Measurements from ENCODE around the gene ANKRD53. TPM values are rescaled to one million over a fixed set of nuclear protein-coding genes. Genes with fewer than 3 reads are reported as not detected.

The ANKRD53 gene
- total RNA-seq, 2 donors from 2014 or later: 0.58 TPM; not detected in 1

DNA sequence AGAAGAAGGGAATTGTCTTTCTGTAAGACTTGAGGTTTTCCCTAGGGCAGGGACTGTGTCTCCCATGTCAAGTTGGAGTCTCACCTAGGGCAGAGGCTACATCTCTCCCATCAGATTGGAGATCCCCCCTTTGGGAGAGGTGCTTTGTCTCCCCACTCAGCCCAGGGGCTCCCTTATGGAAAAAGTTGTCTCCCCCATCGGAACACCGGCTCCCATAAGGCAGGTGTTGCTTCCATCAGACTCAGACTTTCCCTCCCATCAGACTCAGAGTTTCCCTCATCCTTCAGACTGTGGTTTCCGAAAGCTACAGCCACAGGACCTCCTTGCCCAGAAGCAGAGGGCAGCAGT is 5.8 kb downstream of the ANKRD53 start:
- H3K27me3 Mint-ChIP-seq (ENCODE audit: low read depth): no peaks in the 10 kb centered on the region
- peak overlapping the region in 1 of 2 donors; percentile 15 for H3K4me3 Mint-ChIP-seq
- no peak overlapping the region for H3K27ac Mint-ChIP-seq
- H3K36me3 Mint-ChIP-seq (ENCODE audit: insufficient read depth in 2 of 2): peaks cover 4% of the 10 kb centered on the region in 2 donors
- DNase-seq (no peak), ATAC-seq (replicated peaks in 1 of 2) (no peak)
- H3K9me3 Mint-ChIP-seq: no peaks in the 10 kb centered on the region
- peaks cover 13% of the 10 kb centered on the region for H3K4me1 Mint-ChIP-seq (ENCODE audit: low read depth)

DNA sequence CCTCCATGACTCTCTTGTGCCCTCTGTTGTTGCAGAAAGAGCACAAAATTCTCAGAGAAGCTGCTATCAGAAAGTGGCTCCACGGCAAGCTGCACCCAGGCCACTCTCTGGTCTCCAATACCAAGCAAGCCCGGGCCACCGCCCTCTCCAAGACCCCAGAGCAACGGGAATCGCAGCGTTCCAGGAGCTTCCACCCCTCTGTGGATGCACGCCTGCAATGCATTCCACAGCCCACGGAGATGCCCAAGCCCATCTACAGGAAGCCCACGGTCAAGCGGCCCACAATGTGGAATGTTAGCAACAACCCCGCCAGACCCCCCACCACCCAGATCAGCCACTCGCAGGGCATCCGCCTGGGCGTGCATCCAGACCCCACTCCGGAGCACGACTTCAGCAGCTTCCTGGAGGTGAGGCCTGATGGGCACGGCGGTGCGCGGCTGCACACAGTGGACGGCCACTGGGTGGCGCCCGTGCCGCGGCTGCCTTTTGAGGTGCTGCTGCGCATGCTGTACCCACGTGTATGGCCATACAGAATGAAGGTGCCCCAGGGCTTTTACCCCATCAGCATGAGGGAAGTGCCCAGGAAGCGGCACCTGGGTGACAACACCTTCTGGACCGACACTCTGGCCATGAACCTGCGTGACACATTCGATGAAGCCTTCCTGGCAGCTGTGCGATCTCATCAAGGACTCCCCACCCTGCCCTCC is 6.3 kb downstream of the ANKRD53 start:
- H3K27me3 Mint-ChIP-seq (ENCODE audit: low read depth): no peaks in the 10 kb centered on the region
- H3K4me1 Mint-ChIP-seq (ENCODE audit: low read depth): peaks cover 13% of the 10 kb centered on the region
- ATAC-seq (replicated peaks in 1 of 2): peak; percentile 97 to 99
- peaks cover 4% of the 10 kb centered on the region in 2 donors for H3K36me3 Mint-ChIP-seq (ENCODE audit: insufficient read depth in 2 of 2)
- peak; percentile 83 to 88 for DNase-seq
- H3K9me3 Mint-ChIP-seq: no peaks in the 10 kb centered on the region
- no peak overlapping the region for H3K27ac Mint-ChIP-seq
- H3K4me3 Mint-ChIP-seq: peak overlapping the region in 1 of 2 donors; percentile 15

DNA sequence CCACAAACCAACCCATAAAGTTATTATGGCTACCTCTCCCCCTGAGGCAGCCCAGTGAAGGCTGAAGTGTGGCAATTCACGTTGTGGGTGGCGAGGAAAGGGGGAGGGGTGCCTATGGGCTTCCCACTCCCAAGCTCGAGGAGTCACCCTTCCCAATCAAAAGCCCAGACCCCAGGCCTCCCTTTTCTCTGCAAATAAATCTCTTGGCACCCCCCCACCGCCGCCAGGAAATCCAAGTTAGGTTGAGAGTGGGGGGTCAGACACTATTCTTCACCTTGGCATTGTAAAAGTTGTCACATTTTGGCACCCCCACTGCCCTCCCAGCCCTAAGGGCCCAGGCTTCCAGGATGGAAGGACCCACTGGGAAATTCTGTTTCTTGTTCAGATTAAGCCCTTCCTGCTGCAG is 6.9 kb downstream of the ANKRD53 start:
- ATAC-seq (replicated peaks in 1 of 2) (no peak), DNase-seq (no peak)
- H3K27ac Mint-ChIP-seq: no peak overlapping the region
- no peaks in the 10 kb centered on the region for H3K9me3 Mint-ChIP-seq
- peaks cover 4% of the 10 kb centered on the region in 2 donors for H3K36me3 Mint-ChIP-seq (ENCODE audit: insufficient read depth in 2 of 2)
- H3K4me1 Mint-ChIP-seq (ENCODE audit: low read depth): peaks cover 13% of the 10 kb centered on the region
- H3K27me3 Mint-ChIP-seq (ENCODE audit: low read depth): no peaks in the 10 kb centered on the region
- no peak overlapping the region for H3K4me3 Mint-ChIP-seq

DNA sequence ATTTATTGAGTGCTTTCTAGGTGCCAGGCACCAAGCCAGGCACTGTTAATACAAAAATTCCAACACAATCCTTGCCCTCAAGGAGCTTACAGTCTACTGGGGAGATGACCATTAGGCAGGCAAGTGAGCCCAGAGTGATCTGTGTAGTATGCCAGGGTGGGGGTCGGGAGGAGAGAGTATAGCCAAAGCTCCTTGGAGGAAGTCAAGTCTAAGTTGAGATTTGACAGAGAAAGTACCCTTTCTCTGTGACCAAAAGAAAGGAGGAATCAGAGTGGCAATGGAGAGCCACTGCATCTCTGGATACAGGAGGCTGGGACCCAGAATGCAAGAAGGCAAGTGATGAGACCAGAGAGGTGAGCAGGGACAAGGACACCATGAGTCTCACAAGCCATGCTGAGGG is 7.5 kb downstream of the ANKRD53 start:
- no peaks in the 10 kb centered on the region for H3K27me3 Mint-ChIP-seq (ENCODE audit: low read depth)
- H3K27ac Mint-ChIP-seq: no peak overlapping the region
- peaks cover 4% of the 10 kb centered on the region in 2 donors for H3K36me3 Mint-ChIP-seq (ENCODE audit: insufficient read depth in 2 of 2)
- peaks cover 13% of the 10 kb centered on the region for H3K4me1 Mint-ChIP-seq (ENCODE audit: low read depth)
- no peaks in the 10 kb centered on the region for H3K9me3 Mint-ChIP-seq
- ATAC-seq (replicated peaks in 1 of 2) (no peak), DNase-seq (no peak)
- H3K4me3 Mint-ChIP-seq: no peak overlapping the region

DNA sequence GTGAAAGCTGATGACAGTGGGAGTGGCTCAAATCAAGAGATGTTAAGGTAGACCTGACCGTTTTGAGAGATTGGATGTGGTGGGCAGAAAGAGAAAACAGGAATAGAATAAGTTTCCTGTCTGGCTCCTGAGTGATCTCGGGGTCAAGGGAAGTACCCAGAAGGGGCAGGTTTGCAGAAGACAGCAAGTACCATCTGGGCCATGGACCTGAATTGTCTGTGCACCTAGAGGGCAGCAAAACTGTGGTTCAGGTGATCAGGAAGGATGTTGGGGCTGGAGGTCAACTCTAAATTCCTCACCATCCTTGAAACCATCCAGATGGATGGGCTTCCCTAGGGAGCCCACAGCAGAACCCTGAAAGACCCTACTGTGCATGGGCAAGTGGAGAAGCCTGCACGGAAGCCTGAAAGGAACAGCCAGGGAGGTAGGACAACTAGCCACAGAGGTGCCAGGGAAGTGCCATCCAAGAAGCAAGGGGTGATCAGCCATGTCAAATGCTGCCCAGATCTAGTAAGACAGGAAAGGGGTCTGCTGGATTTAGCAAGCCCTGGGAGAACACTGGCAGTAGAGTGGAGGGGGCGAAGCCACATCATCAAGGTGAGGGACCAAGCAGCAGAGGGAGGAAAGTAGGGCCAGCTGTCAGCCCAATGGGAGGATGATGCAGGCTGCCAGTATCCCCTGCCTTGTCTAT is 8.2 kb downstream of the ANKRD53 start:
- ATAC-seq (replicated peaks in 1 of 2) (no peak), DNase-seq (no peak)
- Mint-ChIP-seq H3K4me1 (ENCODE audit: low read depth) (peaks cover 16% of the 10 kb centered on the region), H3K9me3 (no peaks in the 10 kb centered on the region), H3K27me3 (ENCODE audit: low read depth) (no peaks in the 10 kb centered on the region), H3K36me3 (ENCODE audit: insufficient read depth in 2 of 2) (peaks cover 4% of the 10 kb centered on the region in 2 donors), H3K27ac (peak overlapping the region; percentile 7), H3K4me3 (no peak overlapping the region)

DNA sequence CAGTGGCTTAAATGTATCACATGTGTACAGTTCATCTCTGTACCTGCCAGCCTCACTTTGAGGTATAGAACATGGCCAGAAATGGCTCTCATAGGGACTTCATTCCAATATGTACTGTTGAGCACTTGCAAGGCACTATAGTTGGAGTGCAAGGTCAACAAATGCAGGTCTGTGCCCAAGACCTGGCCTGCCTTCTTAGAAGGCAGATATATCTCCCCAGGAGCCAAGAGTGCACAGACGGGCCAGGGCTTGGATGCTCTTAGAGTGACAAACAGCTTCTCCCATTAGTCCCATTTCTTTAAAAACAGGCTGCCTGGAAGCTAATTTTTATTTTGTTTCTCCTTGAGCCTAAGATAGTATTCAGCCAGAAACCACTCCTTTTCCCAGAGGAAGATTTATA is 9.0 kb downstream of the ANKRD53 start:
- peaks cover 19% of the 10 kb centered on the region for H3K4me1 Mint-ChIP-seq (ENCODE audit: low read depth)
- no peak overlapping the region for H3K4me3 Mint-ChIP-seq
- no peaks in the 10 kb centered on the region for H3K27me3 Mint-ChIP-seq (ENCODE audit: low read depth)
- H3K27ac Mint-ChIP-seq: no peak overlapping the region
- no peak for ATAC-seq (replicated peaks in 1 of 2)
- H3K36me3 Mint-ChIP-seq (ENCODE audit: insufficient read depth in 2 of 2): peaks cover 4% of the 10 kb centered on the region in 2 donors
- H3K9me3 Mint-ChIP-seq: no peaks in the 10 kb centered on the region
- DNase-seq: no peak

DNA sequence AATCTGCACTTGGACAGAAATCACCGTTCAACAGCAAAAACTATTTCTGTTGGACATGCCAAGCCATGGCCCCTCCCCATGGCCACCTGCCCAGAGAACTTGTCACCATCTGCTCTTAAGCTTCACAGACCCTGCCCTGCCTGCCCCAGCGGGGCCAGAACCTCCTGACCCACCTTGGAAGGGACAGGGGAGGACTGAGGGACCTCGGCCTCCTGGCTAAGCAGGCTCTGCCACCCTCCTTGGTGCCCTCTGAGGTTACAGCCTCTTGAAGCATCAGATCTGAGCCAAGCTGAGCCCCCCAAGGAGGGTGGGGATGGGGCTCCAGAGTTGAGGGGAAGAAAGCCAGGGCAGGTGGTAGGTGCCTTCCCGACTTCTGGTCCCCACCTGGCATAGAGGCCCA is 9.7 kb downstream of the ANKRD53 start:
- no peak for ATAC-seq (replicated peaks in 1 of 2)
- H3K4me1 Mint-ChIP-seq (ENCODE audit: low read depth): peaks cover 25% of the 10 kb centered on the region
- DNase-seq: no peak
- no peak overlapping the region for H3K27ac Mint-ChIP-seq
- no peak overlapping the region for H3K4me3 Mint-ChIP-seq
- H3K36me3 Mint-ChIP-seq (ENCODE audit: insufficient read depth in 2 of 2): peaks cover 4% of the 10 kb centered on the region in 2 donors
- no peaks in the 10 kb centered on the region for H3K27me3 Mint-ChIP-seq (ENCODE audit: low read depth)
- H3K9me3 Mint-ChIP-seq: no peaks in the 10 kb centered on the region

DNA sequence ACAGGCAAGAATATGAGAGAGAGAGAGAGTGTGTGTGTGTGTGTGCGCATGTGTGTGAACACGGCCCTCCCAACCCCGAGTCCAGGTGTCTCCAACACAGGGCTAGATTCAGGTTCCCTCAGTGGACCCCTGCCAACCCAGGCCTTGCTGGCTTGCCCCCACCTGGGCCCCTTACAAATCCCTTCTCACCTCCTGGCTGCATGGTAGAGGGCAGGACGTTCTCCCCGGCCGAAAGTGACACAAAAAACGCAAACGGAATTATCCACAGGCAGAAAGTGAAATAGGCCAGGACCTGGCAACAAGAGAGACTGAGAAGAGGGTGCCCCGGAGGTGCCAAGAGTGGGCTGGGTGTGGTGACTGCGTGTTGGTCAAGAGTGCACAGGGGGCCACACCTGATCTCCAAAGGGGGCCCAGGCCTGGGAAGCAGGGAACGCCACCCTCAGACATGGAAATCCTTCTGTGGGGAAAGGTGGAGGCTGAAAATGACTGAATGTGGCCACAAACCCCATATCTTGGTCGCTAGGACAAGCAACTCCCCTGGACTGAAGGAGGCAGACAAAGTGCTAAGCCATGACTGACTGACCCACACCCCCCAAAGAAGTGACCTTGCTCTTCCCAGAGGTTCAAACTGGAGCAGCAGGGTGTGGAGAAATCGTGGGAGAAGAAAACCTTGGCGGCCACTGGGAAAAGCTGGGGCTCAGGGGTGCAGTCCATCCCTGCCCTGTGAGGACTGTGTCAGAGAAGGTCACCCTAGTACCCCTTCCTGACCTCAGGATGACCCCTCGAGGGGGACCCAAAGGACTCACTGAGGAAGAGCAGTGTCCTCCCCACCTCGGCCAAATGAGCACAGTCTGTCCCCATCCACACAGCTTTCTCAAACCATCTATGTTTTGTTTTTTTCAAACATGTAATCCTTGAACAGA is 10.6 kb downstream of the ANKRD53 start:
- H3K27ac Mint-ChIP-seq: no peak overlapping the region
- peaks cover 5 to 6% of the 10 kb centered on the region in 2 donors for H3K36me3 Mint-ChIP-seq (ENCODE audit: insufficient read depth in 2 of 2)
- no peak overlapping the region for H3K4me3 Mint-ChIP-seq
- H3K27me3 Mint-ChIP-seq (ENCODE audit: low read depth): no peaks in the 10 kb centered on the region
- no peaks in the 10 kb centered on the region for H3K9me3 Mint-ChIP-seq
- ATAC-seq (replicated peaks in 1 of 2): no peak
- H3K4me1 Mint-ChIP-seq (ENCODE audit: low read depth): peaks cover 33% of the 10 kb centered on the region
- DNase-seq: no peak

DNA sequence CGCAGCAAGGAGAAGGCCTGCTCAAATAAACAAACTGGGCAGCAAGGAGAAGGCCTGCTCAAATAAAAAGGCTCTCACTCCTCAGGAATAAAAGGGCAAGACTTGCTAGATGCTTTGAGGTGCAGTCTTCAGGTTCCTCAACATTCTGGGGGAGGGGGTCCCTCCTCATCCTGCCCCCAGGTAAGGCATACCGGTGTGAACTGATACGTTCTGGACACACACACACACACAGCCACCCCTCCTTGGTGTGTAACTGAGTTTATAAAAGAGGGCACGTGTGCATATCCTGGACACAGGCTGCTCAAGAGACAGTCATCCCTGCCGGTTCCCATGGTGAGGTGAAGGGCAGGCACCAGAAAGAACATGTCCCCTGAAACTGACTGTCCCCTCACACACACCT is 11.8 kb downstream of the ANKRD53 start:
- H3K36me3 Mint-ChIP-seq (ENCODE audit: insufficient read depth in 2 of 2): peaks cover 6 to 7% of the 10 kb centered on the region in 2 donors
- no peak overlapping the region for H3K27ac Mint-ChIP-seq
- ATAC-seq (replicated peaks in 1 of 2) (no peak), DNase-seq (no peak)
- H3K4me1 Mint-ChIP-seq (ENCODE audit: low read depth): peaks cover 27% of the 10 kb centered on the region
- no peaks in the 10 kb centered on the region for H3K9me3 Mint-ChIP-seq
- H3K27me3 Mint-ChIP-seq (ENCODE audit: low read depth): no peaks in the 10 kb centered on the region
- H3K4me3 Mint-ChIP-seq: no peak overlapping the region

DNA sequence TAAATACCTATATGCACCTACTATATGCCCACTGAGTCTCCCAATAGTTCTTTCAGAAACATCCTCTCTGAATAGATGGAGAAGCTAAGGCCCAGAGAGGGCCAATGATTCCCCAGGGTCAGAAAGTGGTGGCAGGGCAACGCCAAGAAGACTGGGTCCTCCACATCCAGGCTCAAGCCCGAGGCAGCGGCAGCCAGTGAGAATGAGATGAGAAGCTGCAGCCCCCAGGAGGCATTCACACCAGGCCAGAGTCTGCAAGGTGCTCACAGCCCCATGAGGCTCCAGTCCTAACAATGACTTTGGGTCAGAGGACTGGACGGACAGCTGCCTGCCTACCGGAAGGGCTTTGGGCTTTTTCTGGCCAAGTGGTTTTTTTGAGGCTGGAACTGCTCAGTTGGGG is 12.7 kb downstream of the ANKRD53 start:
- Mint-ChIP-seq H3K27ac (no peak overlapping the region), H3K27me3 (ENCODE audit: low read depth) (no peaks in the 10 kb centered on the region), H3K9me3 (no peaks in the 10 kb centered on the region), H3K4me3 (no peak overlapping the region), H3K36me3 (ENCODE audit: insufficient read depth in 2 of 2) (peaks cover 4 to 7% of the 10 kb centered on the region in 2 donors), H3K4me1 (ENCODE audit: low read depth) (peaks cover 32% of the 10 kb centered on the region)
- ATAC-seq (replicated peaks in 1 of 2) (no peak), DNase-seq (no peak)

DNA sequence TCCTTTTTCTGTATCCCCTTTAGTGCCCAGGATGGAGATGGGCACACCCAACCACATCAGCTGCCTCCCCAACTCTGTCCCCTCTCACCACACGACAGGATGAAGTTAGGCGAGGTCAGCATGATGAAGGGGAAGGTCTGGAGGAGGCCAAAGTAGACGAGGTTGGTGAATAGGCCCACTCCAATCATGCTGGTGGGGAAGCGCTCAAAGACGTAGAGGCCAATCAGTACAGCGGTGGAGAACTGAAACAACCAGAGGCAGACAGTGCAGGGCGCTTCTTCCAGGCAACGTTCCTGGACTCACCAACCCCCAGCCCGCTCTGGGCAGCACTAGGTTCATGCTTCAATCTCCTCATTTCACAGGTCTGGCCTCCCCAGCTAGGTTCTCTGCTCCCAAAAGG is 13.3 kb downstream of the ANKRD53 start:
- Mint-ChIP-seq H3K27me3 (ENCODE audit: low read depth) (no peaks in the 10 kb centered on the region), H3K4me1 (ENCODE audit: low read depth) (peaks cover 30% of the 10 kb centered on the region), H3K4me3 (no peak overlapping the region), H3K27ac (no peak overlapping the region), H3K9me3 (no peaks in the 10 kb centered on the region), H3K36me3 (ENCODE audit: insufficient read depth in 2 of 2) (peaks cover 4 to 6% of the 10 kb centered on the region in 2 donors)
- DNase-seq (no peak), ATAC-seq (replicated peaks in 1 of 2) (no peak)

DNA sequence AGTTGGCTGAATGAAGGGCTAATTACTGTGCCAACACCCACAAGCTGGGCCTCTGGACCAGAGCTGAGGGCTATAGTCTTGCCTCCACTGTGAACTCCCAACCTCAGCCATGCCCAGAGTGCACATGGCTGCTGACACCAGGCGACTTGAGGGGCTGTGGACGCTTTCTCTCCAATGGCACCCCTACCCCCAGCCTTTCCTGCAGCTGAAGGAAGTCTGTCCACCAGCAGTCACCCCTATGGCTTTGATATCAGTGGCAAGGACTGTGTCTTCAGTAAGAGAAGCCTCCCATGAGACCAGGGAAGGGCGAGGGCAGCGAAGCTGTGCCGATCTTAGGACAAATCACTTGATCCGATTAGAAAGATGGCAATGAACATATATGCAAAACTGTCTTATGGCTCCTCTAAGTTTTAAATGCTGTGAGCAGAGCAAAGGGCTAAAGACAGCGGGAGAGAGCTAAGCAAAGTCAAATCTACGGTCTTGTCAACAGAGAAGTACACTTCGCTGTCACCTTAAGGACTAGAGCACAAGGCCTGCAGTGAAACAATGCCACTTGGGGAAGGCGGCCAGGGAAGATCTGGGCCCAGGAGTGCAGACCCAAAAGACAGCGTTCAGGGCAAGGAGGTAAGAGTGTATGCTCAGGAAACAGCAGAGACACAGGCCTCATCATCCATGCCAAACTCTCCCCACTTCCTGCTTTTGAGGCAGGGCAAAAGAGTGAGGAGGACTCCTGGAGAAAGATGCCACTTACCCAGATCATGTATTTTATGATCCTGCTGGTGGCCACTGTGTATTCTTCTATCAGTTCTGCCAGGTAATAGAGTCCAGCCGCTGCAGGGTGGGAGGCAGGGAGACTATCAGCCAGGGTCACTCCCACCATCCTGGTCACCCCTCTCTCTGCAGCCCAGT is 14.8 kb downstream of the ANKRD53 start:
- ATAC-seq (replicated peaks in 1 of 2) (no peak), DNase-seq (no peak)
- no peaks in the 10 kb centered on the region for H3K9me3 Mint-ChIP-seq
- H3K4me1 Mint-ChIP-seq (ENCODE audit: low read depth): peaks cover 30% of the 10 kb centered on the region
- H3K36me3 Mint-ChIP-seq (ENCODE audit: insufficient read depth in 2 of 2): peaks cover 4 to 6% of the 10 kb centered on the region in 2 donors
- H3K4me3 Mint-ChIP-seq: peak overlapping the region; percentile 97 to 99
- H3K27me3 Mint-ChIP-seq (ENCODE audit: low read depth): no peaks in the 10 kb centered on the region
- H3K27ac Mint-ChIP-seq: peak overlapping the region; percentile 98

All from activated T-cell treated with anti-CD3 and anti-CD28 coated beads, Interleukin-2, amount 50 U/mL, for 72 hours (primary cell).